ENCODE results near the gene HSDL1. TPM values are rescaled to one million over a fixed set of nuclear protein-coding genes. Genes with fewer than 3 reads are reported as not detected.

Gene HSDL1
- total and polyA plus RNA-seq, 2 donors (not counting 1 experiment from before 2014, with no cell fraction given), result 12.4 to 30.8 TPM

DNA sequence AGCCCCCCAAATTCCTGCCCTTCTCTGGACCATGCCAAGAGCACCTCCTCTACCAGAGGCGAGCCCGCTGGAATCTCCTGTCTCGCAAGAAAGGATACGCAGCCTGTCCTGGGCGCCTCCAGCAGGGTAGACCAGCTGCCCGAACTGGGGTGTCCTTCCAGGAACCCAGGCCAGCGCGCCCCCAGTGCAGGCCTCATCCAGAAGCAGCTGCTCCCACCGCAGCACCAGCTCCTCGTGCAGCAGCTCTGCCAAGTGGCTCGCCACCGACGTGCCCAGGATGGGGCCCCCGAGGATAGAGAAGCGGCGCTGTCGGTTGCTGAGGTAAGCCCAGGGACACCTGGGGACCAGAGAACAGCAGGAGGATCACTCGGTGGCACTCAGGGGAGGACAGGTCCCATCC, 37.1 kb upstream of the HSDL1 start:
- no peak overlapping the region for H3K9ac ChIP-seq (ENCODE audit: low read length)
- Mint-ChIP-seq H3K4me1 (peaks cover 20% of the 10 kb centered on the region), H3K27ac (no peak overlapping the region), H3K27me3 (no peaks in the 10 kb centered on the region), H3K9me3 (ENCODE audit: insufficient read depth) (no peaks in the 10 kb centered on the region), H3K4me3 (no peak overlapping the region)
- ChIA-PET CTCF (no interaction called here), POLR2A (no interaction called here)
- H4K20me1 ChIP-seq (ENCODE audit: control insufficient read depth, insufficient read depth, low read length, poor library complexity, severe bottlenecking), result peaks cover 8% of the 10 kb centered on the region
- peaks cover 38% of the 10 kb centered on the region for H3K79me2 ChIP-seq (ENCODE audit: control insufficient read depth, insufficient read depth, low read length)
- H3K9me3 ChIP-seq (ENCODE audit: control extremely low read depth in 1 of 3, control insufficient read depth in 2 of 3, insufficient read depth in 1 of 3, low read length in 2 of 3), result no peaks in the 10 kb centered on the region
- H2AFZ ChIP-seq (ENCODE audit: insufficient read depth, low read depth, low read length, poor library complexity, severe bottlenecking), result no peak overlapping the region
- intact Hi-C loops (cut with micrococcal nuclease), result loop anchor here (10.0 kb wide), 1 partner anchor 323 kb away; the partner anchor contains the start of gene MEAK7
- no peak overlapping the region for H3K4me2 ChIP-seq (replicated peaks; ENCODE audit: low read depth, low read length, poor library complexity, severe bottlenecking)
- TF ChIP-seq CTCF (IDR thresholded peaks at IDR 0.05), result no peak
- TF ChIP-seq EZH2 (IDR thresholded peaks at IDR 0.05; ENCODE audit: borderline replicate concordance, insufficient read depth, low read depth, low read length, poor library complexity, severe bottlenecking), result no peak
- H3K4me3 ChIP-seq (ENCODE audit: control extremely low read depth in 1 of 5, extremely low read depth in 1 of 5, insufficient read depth in 1 of 5, low read depth in 2 of 5, low read length in 4 of 5), result no peak overlapping the region
- peaks cover 7 to 8% of the 10 kb centered on the region in 2 donors for H3K4me1 ChIP-seq (ENCODE audit: control insufficient read depth in 2 of 2, insufficient read depth in 2 of 2, low read length in 2 of 2)
- no peaks in the 10 kb centered on the region for H3K27me3 ChIP-seq (replicated peaks in 1 of 4; ENCODE audit: control extremely low read depth in 1 of 4, control insufficient read depth in 3 of 4, insufficient read depth in 4 of 4, low read length in 3 of 4)
- ATAC-seq (ENCODE audit: low read depth) (no peak), DNase-seq (no peak)
- H3K27ac ChIP-seq (ENCODE audit: low read length in 2 of 2), result no peak overlapping the region
- peaks cover 0 to 68% of the 10 kb centered on the region in 2 experiments for H3K36me3 ChIP-seq (replicated peaks in 1 of 2; ENCODE audit: control extremely low read depth in 1 of 2, control insufficient read depth in 1 of 2, extremely low read depth in 1 of 2, insufficient read depth in 2 of 2, low read length in 1 of 2)
- WGBS (ENCODE audit: insufficient coverage), result over 99% methylated on average over 18 of the region's 18 CpGs

GRCh38 chr16:84181144-84181915, 36.4 kb upstream of the HSDL1 start:
- Histone ChIP-seq H3K4me2 (replicated peaks; ENCODE audit: low read depth, low read length, poor library complexity, severe bottlenecking) (no peak overlapping the region), H4K20me1 (ENCODE audit: control insufficient read depth, insufficient read depth, low read length, poor library complexity, severe bottlenecking) (peaks cover 8% of the 10 kb centered on the region), H3K79me2 (ENCODE audit: control insufficient read depth, insufficient read depth, low read length) (peaks cover 31% of the 10 kb centered on the region), H3K4me1 (ENCODE audit: control insufficient read depth in 2 of 2, insufficient read depth in 2 of 2, low read length in 2 of 2) (peaks cover 6 to 7% of the 10 kb centered on the region in 2 donors), H3K27me3 (replicated peaks in 1 of 4; ENCODE audit: control extremely low read depth in 1 of 4, control insufficient read depth in 3 of 4, insufficient read depth in 4 of 4, low read length in 3 of 4) (no peaks in the 10 kb centered on the region), H3K27ac (ENCODE audit: low read length in 2 of 2) (no peak overlapping the region), H3K9me3 (ENCODE audit: control extremely low read depth in 1 of 3, control insufficient read depth in 2 of 3, insufficient read depth in 1 of 3, low read length in 2 of 3) (no peaks in the 10 kb centered on the region), H2AFZ (ENCODE audit: insufficient read depth, low read depth, low read length, poor library complexity, severe bottlenecking) (no peak overlapping the region), H3K4me3 (ENCODE audit: control extremely low read depth in 1 of 5, extremely low read depth in 1 of 5, insufficient read depth in 1 of 5, low read depth in 2 of 5, low read length in 4 of 5) (no peak overlapping the region), H3K36me3 (replicated peaks in 1 of 2; ENCODE audit: control extremely low read depth in 1 of 2, control insufficient read depth in 1 of 2, extremely low read depth in 1 of 2, insufficient read depth in 2 of 2, low read length in 1 of 2) (peaks cover 0 to 68% of the 10 kb centered on the region in 2 experiments), H3K9ac (ENCODE audit: low read length) (no peak overlapping the region)
- ChIA-PET POLR2A (no interaction called here), CTCF (no interaction called here)
- intact Hi-C loops (cut with micrococcal nuclease), result loop anchor here (10.0 kb wide), 1 partner anchor 323 kb away; the partner anchor contains the start of gene MEAK7
- Mint-ChIP-seq H3K27me3 (no peaks in the 10 kb centered on the region), H3K9me3 (ENCODE audit: insufficient read depth) (no peaks in the 10 kb centered on the region), H3K27ac (no peak overlapping the region), H3K4me1 (peaks cover 16% of the 10 kb centered on the region), H3K4me3 (no peak overlapping the region)
- ATAC-seq (ENCODE audit: low read depth) (no peak), DNase-seq (peak; percentile 3)
- 95% methylated on average over 39 of the region's 41 CpGs for WGBS (ENCODE audit: insufficient coverage)
- TF ChIP-seq EZH2 (IDR thresholded peaks at IDR 0.05; ENCODE audit: borderline replicate concordance, insufficient read depth, low read depth, low read length, poor library complexity, severe bottlenecking) (no peak), CTCF (IDR thresholded peaks at IDR 0.05) (no peak)

All from B cell (primary cell).